NCI-H82 (cell line): Measurements from ENCODE around the gene BAX.

Source experiments
- DNase-seq: peaks from one replicate; lab custom pipeline; 2025; lab: John Stamatoyannopoulos, UW

Gene BAX

GRCh38 chr19:48962029-48962848 lies 7.6 kb downstream of the BAX start:
- no peak for DNase-seq

- no peak for DNase-seq
These were observed 8.1 kb downstream of the BAX start for GRCh38 chr19:48962849-48963165.

GRCh38 chr19:48963371-48964204 lies 8.9 kb downstream of the BAX start:
- DNase-seq, result peak; percentile 37

- peak; percentile 54 for DNase-seq
These were observed 9.7 kb downstream of the BAX start for GRCh38 chr19:48964205-48965039.

GRCh38 chr19:48965040-48965805 lies 10.5 kb downstream of the BAX start, which contains the start of gene FTL:
Gene FTL (plus strand): TSS chr19:48965309. CDS start chr19:48965508, 199 bp downstream.
- DNase-seq, result peak; percentile 98

GRCh38 chr19:48965806-48966540 lies 11.3 kb downstream of the BAX start:
- DNase-seq, result peak; percentile 96

GRCh38 chr19:48966541-48967345 lies 12.1 kb downstream of the BAX start:
- no peak for DNase-seq

- no peak for DNase-seq
These were observed 12.9 kb downstream of the BAX start for GRCh38 chr19:48967346-48968178.

GRCh38 chr19:48968179-48968661 lies 13.5 kb downstream of the BAX start:
- DNase-seq, result no peak

GRCh38 chr19:48968813-48969218 lies 14.1 kb downstream of the BAX start:
- DNase-seq, result no peak

- DNase-seq, result peak; percentile 82
These were observed 14.8 kb downstream of the BAX start for GRCh38 chr19:48969276-48970138.

- DNase-seq, result no peak
These were observed 15.6 kb downstream of the BAX start for GRCh38 chr19:48970139-48970766.

- peak; percentile 94 for DNase-seq
These were observed 16.3 kb downstream of the BAX start for GRCh38 chr19:48970923-48971395.

- DNase-seq, result peak; percentile 78
These were observed 21.5 kb downstream of the BAX start for GRCh38 chr19:48975947-48976847.

- no peak for DNase-seq
These were observed 22.4 kb downstream of the BAX start for GRCh38 chr19:48977061-48977460.

GRCh38 chr19:48982280-48982679 lies 27.6 kb downstream of the BAX start:
- DNase-seq, result peak; percentile 77
